Activated CD8-positive, alpha-beta memory T cell treated with anti-CD3 and anti-CD28 coated beads, Interleukin-2, amount 50 U/mL, for 1 hour (primary cell): ENCODE results near the gene FNTB.
"Not testable (repeated sequence)": the region's sequence is repeated elsewhere in the genome, so short reads cannot be mapped to it uniquely, and the experiment has no call there.

Source experiments
- DNase-seq: peaks from one replicate; pipeline ENCODE4 v3.0.0-alpha.2; 2020; ENCODE audit errors: extremely low read depth

Gene FNTB

GRCh38 chr14:65015391-65015790 is 28.7 kb downstream of the FNTB start:
- no peak for DNase-seq

GRCh38 chr14:65016471-65016870 is 29.8 kb downstream of the FNTB start:
- DNase-seq = no peak

GRCh38 chr14:65019944-65020566 is 33.4 kb downstream of the FNTB start:
- DNase-seq = no peak

GRCh38 chr14:65024957-65025356 is 38.3 kb downstream of the FNTB start:
- no peak for DNase-seq

- DNase-seq = no peak
These were observed 39.1 kb downstream of the FNTB start for GRCh38 chr14:65025818-65026217.

GRCh38 chr14:65026526-65026925 is 39.8 kb downstream of the FNTB start:
- no peak for DNase-seq

- no peak for DNase-seq
These were observed 40.6 kb downstream of the FNTB start for GRCh38 chr14:65027127-65027799.

- no peak for DNase-seq
These were observed 42.2 kb downstream of the FNTB start for GRCh38 chr14:65028937-65029336.

- not testable (repeated sequence) for DNase-seq
These were observed 44.6 kb downstream of the FNTB start for GRCh38 chr14:65031321-65031720.

GRCh38 chr14:65032319-65032718 is 45.6 kb downstream of the FNTB start:
- no peak for DNase-seq

GRCh38 chr14:65033181-65033580 is 46.5 kb downstream of the FNTB start:
- no peak for DNase-seq

- no peak for DNase-seq
These were observed 47.3 kb downstream of the FNTB start for GRCh38 chr14:65034021-65034420.

GRCh38 chr14:65035049-65035448 is 48.4 kb downstream of the FNTB start:
- DNase-seq = no peak

- no peak for DNase-seq
These were observed 52.3 kb downstream of the FNTB start for GRCh38 chr14:65038966-65039365.

GRCh38 chr14:65040666-65041433 is 54.2 kb downstream of the FNTB start:
- no peak for DNase-seq

GRCh38 chr14:65041434-65041915 is 54.8 kb downstream of the FNTB start:
- no peak for DNase-seq

- no peak for DNase-seq
These were observed 55.6 kb downstream of the FNTB start for GRCh38 chr14:65042296-65042695.

GRCh38 chr14:65042731-65043372 is 56.2 kb downstream of the FNTB start:
- no peak for DNase-seq

GRCh38 chr14:65043893-65044595 is 57.3 kb downstream of the FNTB start:
- no peak for DNase-seq

GRCh38 chr14:65044596-65044959 is 57.9 kb downstream of the FNTB start:
- no peak for DNase-seq

GRCh38 chr14:65045006-65045405 is 58.3 kb downstream of the FNTB start:
- no peak for DNase-seq

- DNase-seq = no peak
These were observed 59.0 kb downstream of the FNTB start for GRCh38 chr14:65045709-65046108.
